Superior temporal gyrus (tissue), 1 donor: ENCODE results near the gene PHF21A.
"Not testable (repeated sequence)": the region's sequence is repeated elsewhere in the genome, so short reads cannot be mapped to it uniquely, and the experiment has no call there.

Source experiments
- DNase-seq: peaks from one replicate; pipeline ENCODE4 v3.0.0-alpha.2; 2016; ENCODE audit errors: extremely low spot score

PHF21A gene

GRCh38 chr11:46120346-46121300, 631 bp downstream of the PHF21A start:
- DNase-seq = peak; percentile 84

GRCh38 chr11:46119352-46120216, 1.7 kb downstream of the PHF21A start:
- DNase-seq = peak; percentile 65

- peak; percentile 42 for DNase-seq
Observed at GRCh38 chr11:46118702-46119351, 2.4 kb downstream of the PHF21A start.

- no peak for DNase-seq
Observed at GRCh38 chr11:46117842-46118241, 3.4 kb downstream of the PHF21A start.

DNA sequence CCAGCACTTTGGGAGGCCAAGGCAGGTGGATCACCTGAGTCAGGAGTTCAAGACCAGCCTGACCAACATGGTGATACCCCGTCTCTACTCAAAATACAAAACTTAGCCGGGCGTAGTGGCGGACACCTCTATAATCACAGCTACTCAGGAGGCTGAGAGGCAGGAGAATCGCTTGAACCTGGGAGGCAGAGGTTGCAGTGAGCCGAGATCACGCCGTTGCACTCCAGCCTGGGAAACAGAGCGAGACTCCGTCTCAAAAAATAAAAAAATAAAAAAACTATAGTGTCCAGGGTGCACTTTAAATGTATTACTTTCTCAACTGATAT, 4.6 kb downstream of the PHF21A start:
- not testable (repeated sequence) for DNase-seq

DNA sequence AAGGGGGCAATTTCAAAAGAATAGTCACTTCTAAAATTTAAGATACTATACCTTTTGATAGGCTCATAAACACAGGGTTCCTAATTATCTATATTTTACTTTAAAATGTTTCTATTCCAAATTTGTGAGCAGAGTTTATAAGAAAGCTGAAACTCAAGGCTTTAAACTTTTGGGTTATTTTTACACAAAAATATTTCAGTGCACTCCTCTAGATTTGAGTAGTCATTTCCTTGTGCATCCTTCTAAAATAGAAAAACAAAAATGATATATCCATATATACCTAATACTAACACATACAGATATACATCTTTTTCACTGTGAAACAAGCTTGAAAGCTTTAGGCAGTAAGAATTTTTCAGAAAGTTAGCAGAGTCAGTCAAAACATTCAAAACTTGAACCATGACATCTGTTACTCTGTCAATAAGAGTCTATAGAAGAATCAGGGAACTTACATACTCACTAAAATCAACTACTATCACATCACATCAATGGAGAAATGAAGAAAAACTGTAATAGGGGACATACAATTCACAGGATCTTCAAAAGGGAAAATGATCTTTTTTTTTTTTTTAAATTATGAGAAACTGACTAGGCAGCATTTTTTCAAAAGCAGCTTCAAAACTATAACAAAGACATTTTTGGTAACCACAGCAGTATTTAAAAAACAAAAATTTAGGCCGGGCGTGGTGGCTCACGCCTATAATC, 5.1 kb downstream of the PHF21A start:
- DNase-seq = peak; percentile 44

GRCh38 chr11:46114961-46115360, 6.3 kb downstream of the PHF21A start:
- no peak for DNase-seq

DNA sequence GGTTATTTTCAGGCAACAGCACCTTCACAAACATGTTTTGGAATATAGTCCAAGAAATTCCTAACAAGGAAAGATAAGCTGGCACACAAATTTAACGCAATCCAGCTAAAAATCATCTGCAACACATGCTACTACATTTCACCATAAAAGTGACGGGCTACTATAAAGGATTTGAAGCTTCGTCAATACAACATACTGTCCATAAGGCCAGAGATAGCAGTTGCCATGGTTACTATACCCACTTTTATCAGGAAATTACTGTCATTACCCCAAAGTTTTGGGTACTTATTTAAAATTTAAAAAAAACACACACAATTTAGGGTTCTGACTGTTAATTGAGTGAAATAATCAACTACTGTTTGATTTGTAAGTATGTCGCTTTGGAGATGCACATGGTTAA, 6.9 kb downstream of the PHF21A start:
- peak; percentile 38 for DNase-seq

- peak; percentile 87 for DNase-seq
Observed at GRCh38 chr11:46112961-46113607, 8.2 kb downstream of the PHF21A start.

DNA sequence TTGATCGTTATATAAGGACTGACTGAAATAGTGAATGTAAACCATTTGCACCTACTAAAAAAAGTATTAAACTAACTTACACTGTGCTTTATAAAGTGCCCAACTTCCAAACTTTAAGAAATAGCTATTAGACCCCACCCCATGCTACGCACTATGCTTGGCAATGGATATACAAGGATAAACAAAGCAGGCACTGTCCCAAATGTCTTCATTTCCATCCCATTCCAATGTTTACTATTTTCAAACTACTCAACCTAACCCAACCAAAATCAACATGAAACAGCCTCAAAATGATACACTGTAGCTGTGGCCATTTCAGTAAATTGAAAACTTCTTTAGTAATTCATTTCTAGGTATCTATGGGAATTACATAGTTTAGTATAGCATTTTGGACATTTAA, 12.5 kb downstream of the PHF21A start:
- no peak for DNase-seq

DNA sequence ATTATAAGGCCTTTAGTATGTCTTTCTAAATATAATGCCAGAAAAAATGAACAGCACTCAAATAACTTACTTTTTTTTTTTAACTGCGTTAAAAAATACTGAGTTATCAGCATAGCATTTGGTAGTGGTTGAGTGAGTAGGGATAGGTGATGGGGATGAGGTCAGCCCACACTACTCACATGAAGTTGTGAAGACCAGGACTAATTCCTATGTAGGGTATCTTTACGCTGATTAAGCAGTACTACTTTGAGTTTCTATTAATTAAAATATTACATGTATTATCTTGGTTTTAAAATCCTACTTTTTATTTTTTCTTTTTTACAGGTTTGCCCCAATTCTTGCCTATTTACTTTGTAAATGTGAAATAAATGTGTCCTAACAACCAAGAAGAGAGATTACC, 13.5 kb downstream of the PHF21A start:
- DNase-seq = no peak

DNA sequence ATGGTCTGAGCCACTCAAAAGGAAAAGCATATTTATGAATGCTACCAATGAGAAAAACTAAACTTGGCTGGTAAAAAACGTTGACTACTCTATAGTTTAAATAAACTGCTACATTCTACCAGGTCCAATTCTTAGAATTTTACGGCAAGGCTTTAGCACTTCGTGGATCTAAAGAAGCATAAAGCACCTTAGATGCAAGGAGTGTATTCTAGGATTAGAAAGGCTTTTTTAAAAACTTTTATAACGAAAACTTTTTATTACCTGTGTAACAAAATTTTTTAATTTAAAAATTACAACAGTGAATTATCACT, 13.9 kb downstream of the PHF21A start:
- no peak for DNase-seq

DNA sequence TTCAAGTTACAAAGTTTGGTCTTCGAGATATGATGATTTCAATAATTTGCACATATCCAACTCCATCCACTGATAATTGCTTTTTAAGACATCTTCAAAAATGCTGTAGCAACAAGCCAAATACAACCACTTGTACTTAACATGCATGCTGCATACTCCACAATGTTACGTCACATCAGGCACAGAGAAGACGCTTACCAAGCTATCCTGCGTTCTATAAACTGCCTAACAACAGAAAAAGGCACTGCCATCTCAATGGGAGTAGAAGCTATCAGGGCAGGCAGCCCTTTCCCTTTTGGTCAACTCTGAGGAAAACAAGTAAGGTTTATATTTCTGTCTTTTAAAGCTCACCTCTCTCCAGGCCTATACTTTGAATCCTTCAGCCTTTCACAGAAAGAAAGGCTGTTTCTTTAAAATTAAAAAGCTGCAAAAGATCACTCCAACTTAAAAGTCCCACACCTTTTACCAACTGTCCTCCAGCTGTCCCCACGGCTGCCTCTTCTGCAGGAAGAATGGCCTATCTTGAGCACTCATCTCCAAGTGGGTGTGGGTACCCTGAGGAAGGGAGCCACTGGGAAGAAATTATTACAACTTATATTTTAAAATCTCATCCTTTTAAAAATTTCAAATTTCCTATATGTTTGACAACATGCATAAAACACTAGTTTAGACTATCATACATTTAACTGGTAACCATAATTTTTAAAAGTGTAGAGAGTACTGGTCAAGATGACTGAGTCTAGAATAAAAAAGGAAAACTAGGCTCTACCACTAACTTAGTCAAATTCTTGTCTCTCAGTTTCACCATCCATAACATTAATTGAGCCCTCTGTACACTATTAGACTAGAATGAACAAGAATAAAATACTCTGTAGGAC, 14.5 kb downstream of the PHF21A start:
- peak; percentile 77 for DNase-seq

DNA sequence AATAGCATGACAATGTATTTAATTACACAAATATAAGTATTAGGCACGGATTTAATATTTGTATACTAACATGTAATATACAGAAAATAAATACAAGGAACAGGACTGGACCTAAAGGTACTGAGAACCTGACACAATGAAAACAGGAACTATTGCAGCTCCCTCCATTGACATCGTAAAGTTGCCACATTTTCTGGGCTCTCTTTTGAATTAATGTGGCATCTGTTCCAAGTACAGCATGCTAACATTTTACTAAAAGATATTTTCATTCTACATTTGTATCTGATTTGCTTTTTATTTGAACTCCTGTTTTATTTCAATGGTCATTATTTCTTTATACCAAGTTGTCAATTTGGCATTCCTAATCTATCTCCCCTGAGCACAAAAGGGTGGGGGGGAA, 15.3 kb downstream of the PHF21A start:
- no peak for DNase-seq

DNA sequence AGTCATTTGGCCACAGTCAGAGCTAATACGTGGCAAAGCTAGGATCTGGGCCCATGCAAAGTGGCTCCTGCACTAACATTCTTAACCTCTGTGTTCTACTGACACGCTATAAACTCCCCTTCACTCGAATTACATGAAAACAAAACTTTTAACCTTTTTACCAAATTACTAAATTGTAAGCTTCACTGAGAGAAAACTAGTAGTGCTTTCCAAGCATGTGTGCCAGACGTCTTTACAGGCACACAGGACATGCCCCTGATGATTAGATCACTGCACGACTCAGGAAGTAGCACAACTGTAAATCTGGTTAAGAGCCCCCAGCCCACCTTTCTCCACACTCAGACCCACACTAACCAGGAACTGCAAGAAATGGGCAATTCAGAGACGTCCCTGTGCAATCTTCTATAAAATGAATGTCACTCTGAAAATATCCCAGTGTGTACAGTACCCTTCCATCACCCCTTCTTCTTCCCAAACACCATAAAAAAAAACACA, 16.1 kb downstream of the PHF21A start:
- no peak for DNase-seq

DNA sequence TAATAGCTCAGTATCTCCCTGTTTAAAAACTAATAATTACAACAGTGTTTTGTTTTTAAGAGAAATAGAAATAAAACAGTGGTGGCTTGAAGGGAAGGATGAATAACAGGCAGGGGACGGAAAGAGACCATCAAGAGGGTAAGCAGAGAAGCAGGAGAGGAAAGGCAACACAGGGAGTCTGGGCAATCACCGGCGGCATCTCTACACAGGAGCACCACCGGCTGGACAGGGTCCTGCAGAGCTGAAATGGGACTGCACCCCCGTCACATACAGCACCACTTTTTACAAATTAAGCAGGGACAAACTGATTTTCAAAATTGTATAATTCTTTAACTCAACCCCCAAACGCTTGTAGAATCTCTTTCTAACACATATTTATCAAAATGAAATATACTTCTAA, 18.4 kb downstream of the PHF21A start:
- DNase-seq = no peak

DNA sequence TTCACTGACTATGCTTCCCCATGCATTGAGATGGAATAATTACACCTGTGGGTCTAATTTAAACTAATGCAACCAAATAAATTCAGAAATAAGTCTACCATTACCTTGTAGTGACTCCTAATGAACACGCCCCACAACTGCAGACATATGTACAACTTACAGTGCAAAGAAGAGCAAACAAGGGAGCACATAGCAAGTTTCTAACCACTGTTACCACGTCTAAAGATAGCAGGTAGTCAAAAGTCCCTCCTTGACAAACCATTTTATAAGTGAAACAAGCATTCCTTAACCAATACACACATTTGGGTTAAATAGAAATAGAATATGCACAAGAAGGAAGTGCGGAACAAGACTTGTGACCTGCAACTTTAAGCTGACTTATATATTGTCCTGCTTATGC, 20.6 kb downstream of the PHF21A start:
- DNase-seq = no peak

DNA sequence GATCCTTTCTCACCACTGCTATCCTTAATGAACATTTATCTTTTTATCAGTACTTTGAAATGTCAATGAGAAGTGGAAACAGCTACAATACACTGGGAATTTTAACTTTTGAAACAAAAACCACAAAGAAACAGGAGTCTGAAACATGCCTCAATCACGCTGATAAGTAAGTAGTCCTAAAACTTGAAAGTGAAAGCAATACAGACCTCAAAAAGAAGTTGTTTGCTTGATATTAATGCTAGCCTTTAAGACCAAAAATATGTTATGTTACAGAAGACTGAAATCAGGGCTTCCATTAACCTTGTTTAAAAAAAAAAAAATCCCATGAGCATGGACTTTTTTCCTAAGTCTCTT, 21.3 kb downstream of the PHF21A start:
- no peak for DNase-seq

DNA sequence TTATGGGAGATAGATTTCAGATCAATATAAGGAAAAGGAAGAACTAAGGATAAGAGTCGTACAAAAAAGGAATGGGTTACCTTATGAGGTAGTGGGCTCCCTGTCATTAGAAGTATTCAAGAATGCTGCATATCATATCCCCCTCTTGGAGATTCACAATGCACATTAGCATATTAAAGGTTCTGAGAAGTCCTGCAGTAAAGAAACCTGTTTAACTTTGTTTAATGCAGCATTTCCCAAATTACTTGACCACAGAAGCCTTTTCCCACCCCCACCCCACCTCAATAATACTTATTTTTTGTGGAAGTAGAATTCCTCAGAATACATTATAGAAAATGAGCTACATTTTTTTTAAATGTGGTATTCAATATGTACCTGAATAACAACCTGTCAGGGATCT, 30.9 kb downstream of the PHF21A start:
- DNase-seq = no peak

- DNase-seq = no peak
Observed at GRCh38 chr11:46079662-46080061, 41.6 kb downstream of the PHF21A start.
